ENCODE measurements around the gene BRSK2. TPM values are rescaled to one million over a fixed set of nuclear protein-coding genes. Genes with fewer than 3 reads are reported as not detected.

The BRSK2 gene
- total RNA-seq, 6 experiments from 2014 or later, result 0.14 to 0.99 (median 0.47) TPM; not detected in 1

DNA sequence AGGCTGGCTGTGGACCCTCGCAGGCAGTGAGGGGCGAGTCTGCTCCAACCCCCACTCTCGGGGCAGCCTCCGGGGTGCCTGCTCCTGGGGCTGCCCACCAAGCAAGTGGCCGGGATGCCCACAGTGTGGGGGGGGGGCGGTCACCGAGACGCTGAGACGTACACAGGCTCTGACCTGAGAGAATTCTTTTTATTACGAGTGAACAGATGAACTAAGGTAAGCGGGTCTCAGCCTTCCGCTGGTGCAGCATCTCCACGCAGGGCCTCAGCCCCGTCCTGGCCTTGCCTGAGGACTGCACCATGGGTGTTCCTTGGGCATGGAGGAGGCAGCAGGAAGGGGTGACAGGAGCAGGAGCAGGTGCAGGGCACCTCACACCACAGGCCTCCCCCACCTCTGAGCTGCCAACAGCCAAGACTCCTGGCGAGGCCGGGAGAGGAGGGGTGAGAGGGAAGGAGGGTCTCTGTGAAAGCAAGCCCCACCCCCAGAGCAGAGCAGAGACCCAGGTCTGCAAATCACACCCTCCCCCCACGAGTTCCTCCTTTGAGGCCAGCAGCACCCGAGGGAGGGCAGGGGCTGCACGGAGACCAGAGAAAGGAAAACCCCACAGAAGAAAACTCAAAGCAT lies 79.7 kb downstream of the BRSK2 start:
- Mint-ChIP-seq H3K27ac (no peak overlapping the region), H3K9me3 (no peaks in the 10 kb centered on the region), H3K4me1 (ENCODE audit: low read depth) (no peaks in the 10 kb centered on the region), H3K4me3 (no peak overlapping the region), H3K36me3 (ENCODE audit: low read depth) (no peaks in the 10 kb centered on the region), H3K27me3 (ENCODE audit: insufficient read depth) (peaks cover 4% of the 10 kb centered on the region)
- TF ChIP-seq, protein P1, sequence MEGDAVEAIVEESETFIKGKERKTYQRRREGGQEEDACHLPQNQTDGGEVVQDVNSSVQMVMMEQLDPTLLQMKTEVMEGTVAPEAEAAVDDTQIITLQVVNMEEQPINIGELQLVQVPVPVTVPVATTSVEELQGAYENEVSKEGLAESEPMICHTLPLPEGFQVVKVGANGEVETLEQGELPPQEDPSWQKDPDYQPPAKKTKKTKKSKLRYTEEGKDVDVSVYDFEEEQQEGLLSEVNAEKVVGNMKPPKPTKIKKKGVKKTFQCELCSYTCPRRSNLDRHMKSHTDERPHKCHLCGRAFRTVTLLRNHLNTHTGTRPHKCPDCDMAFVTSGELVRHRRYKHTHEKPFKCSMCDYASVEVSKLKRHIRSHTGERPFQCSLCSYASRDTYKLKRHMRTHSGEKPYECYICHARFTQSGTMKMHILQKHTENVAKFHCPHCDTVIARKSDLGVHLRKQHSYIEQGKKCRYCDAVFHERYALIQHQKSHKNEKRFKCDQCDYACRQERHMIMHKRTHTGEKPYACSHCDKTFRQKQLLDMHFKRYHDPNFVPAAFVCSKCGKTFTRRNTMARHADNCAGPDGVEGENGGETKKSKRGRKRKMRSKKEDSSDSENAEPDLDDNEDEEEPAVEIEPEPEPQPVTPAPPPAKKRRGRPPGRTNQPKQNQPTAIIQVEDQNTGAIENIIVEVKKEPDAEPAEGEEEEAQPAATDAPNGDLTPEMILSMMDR (IDR thresholded peaks at IDR 0.05), result no peak
- DNase-seq, result no peak

DNA sequence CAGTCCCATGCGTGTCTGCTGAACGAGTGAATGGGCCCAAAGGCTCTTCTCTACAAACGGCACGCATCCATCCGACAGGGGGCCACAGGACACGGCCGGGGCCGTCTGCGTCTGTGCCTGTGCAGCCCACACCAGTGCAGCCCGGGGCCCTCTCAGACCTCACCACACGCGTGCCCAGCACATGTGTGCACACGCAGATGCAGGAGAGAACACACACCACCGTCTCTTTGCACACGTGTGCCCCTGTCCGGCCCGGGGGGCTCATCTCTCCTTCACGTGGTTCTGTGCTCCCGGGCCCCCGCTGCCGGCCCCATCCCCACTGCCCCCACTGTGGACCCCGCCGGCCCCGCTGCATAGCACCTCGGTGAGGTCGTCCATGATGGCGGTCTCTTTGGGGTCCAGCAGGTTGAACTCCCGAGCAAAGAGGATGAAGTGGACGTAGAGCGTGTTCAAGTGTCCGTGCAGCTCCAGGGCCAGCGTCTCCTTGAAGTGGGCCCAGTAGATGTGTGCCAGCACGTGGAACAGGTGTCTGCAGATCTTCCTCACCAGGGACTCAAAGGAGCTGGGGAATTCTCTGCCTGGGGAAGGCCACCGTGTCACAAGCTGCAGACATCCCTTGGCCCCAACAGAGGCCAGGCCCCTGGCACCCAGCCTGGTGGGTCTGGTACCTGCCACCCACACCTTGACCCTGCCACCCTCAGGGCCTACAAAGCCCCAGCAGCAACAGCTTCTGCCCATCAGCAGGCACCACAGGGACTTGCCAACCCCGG lies 80.4 kb downstream of the BRSK2 start:
- Mint-ChIP-seq H3K27me3 (ENCODE audit: insufficient read depth) (peaks cover 4% of the 10 kb centered on the region), H3K27ac (no peak overlapping the region), H3K36me3 (ENCODE audit: low read depth) (no peaks in the 10 kb centered on the region; the same call in 1 of the 2 replicates), H3K9me3 (no peaks in the 10 kb centered on the region), H3K4me1 (ENCODE audit: low read depth) (no peaks in the 10 kb centered on the region), H3K4me3 (no peak overlapping the region)
- TF ChIP-seq, protein P1 (IDR thresholded peaks at IDR 0.05), result no peak
- DNase-seq, result no peak

DNA sequence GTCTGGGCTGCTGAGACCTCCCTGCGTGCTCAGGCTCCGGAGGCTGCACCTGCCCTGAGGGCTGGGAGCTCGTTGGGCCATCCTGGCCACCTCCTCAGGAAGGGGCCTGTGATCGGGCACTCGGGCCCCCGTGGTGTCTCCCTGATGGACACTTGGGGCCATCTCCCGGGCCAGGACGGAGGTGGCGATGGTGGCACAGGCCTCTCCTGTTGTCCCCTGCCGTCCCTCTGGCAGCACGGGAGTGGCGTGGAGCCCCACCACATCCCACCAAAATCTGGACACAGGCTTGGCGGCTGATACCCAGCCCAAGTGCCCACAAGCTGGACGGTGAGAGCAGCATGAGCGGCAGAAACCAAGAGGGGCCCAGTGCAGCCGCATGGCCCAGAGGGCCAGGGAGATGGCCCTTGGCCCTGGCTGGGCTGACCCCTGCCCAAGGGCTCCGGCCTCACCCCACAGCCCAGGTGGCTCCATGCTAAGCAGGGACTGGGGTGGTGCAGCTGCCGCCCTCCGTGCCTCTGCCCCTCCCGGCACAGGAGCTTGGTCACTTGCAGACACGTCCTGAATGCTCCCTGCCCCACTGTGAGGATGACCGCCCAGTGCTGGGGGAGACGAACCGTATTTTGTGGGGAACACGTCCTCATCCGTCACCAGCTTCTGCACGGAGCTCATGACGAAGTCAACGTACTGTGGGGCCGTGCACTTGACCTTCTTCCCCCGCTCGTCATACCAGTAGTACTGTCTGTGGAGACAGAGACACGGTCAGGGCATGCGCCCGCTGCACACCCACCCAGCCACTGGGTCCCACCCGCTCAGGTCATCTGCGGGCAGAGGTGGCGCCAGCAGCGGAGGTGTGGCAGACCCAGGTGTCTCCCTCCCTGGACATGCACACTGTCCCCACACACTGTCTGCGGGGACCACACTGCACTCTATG lies 81.2 kb downstream of the BRSK2 start:
- TF ChIP-seq, protein P1 (IDR thresholded peaks at IDR 0.05), result no peak
- H3K4me3 Mint-ChIP-seq, result no peak overlapping the region
- DNase-seq, result no peak
- peaks cover 5% of the 10 kb centered on the region; the same call in 1 of the 2 replicates for H3K36me3 Mint-ChIP-seq (ENCODE audit: low read depth)
- no peaks in the 10 kb centered on the region for H3K9me3 Mint-ChIP-seq
- peaks cover 4% of the 10 kb centered on the region for H3K27me3 Mint-ChIP-seq (ENCODE audit: insufficient read depth)
- no peaks in the 10 kb centered on the region for H3K4me1 Mint-ChIP-seq (ENCODE audit: low read depth)
- H3K27ac Mint-ChIP-seq, result no peak overlapping the region

DNA sequence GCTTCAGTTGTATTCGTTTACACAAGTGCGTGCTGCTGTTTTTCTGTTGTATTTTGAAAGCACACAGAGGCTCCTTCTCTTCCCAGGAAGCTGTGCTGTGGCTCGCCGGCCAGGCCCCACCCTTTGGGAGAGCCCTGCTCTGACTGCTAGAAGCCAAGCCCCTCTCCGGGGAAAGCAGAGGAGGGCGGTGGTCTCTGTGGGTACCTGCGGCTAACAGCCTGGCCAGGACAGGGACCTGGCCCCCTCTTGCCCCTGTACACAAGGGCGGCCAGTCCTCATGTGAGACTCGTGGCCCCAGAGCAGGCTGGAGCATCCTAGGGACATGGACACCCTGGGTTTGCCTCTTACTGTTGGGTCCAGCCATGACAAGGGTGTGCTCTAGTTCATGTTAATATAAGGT lies 82.0 kb downstream of the BRSK2 start:
- Mint-ChIP-seq H3K9me3 (no peaks in the 10 kb centered on the region), H3K4me3 (no peak overlapping the region), H3K27ac (no peak overlapping the region), H3K27me3 (ENCODE audit: insufficient read depth) (peaks cover 4% of the 10 kb centered on the region), H3K4me1 (ENCODE audit: low read depth) (no peaks in the 10 kb centered on the region), H3K36me3 (ENCODE audit: low read depth) (peaks cover 5% of the 10 kb centered on the region; the same call in 1 of the 2 replicates)
- TF ChIP-seq, protein P1 (IDR thresholded peaks at IDR 0.05), result no peak
- no peak for DNase-seq

DNA sequence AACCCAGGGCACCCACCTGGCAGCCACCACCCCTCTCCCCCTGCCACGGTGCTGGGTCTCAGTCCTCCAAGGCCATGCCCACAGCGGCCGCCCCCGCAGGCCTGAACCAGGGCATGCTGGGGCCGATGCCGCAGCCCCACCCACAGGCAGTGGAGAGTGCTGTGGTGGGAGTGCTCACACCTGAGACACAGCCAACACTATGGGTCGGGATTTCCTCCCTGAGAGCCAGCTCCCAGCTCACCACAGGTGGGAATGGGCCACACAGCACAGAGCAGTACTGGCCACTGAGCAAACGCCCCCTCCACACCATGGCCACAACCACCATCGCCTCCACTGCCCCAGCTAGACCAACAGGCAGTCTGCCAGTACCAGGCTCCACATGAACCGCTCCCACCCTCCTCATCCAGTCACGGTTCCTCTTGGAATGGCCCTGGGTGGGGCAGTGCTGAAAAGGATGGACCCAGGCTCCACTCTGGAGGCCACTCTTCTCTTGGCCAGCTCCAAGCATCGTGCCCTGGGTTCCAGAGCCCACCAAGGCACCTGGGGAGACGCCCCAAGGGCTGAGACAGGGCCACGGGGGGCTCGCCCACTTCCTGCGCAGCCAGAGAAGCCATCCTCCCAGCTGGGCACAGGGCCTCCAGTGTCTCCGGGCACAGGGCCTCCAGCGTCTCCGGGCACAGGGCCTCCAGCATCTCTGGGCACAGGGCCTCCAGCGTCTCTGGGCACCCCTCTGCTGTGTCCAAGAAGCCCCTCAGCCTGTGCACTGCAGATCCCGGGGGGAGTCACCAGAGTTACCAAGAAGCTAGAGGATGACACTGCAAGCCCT lies 82.7 kb downstream of the BRSK2 start:
- H3K4me3 Mint-ChIP-seq, result no peak overlapping the region
- peaks cover 5% of the 10 kb centered on the region; the same call in 1 of the 2 replicates for H3K36me3 Mint-ChIP-seq (ENCODE audit: low read depth)
- H3K27ac Mint-ChIP-seq, result no peak overlapping the region
- no peaks in the 10 kb centered on the region for H3K27me3 Mint-ChIP-seq (ENCODE audit: insufficient read depth)
- no peak for DNase-seq
- H3K9me3 Mint-ChIP-seq, result no peaks in the 10 kb centered on the region
- no peaks in the 10 kb centered on the region for H3K4me1 Mint-ChIP-seq (ENCODE audit: low read depth)
- TF ChIP-seq, protein P1 (IDR thresholded peaks at IDR 0.05), result no peak
